Skeletal muscle tissue (tissue), 4 donors: ENCODE results near the gene SETD2. TPM values are rescaled to one million over a fixed set of nuclear protein-coding genes. Genes with fewer than 3 reads are reported as not detected.

Experiments used
- H3K27ac ChIP-seq: one replicate; pipeline ENCODE4 v1.7.0; 2013; ENCODE audit warnings: mild to moderate bottlenecking, low read depth, low read length, inconsistent platforms
- H3K27me3 ChIP-seq, 3 donors: one replicate each; pipeline ENCODE4 v1.7.0; 2013; ENCODE audit warnings: low read length in 3 of 3; ENCODE audit not compliant: control insufficient read depth in 3 of 3, insufficient read depth in 3 of 3
- H3K36me3 ChIP-seq, 3 donors: one replicate each; pipeline ENCODE4 v1.7.0; 2013; ENCODE audit warnings: low read length in 3 of 3; ENCODE audit not compliant: control insufficient read depth in 3 of 3, insufficient read depth in 3 of 3
- H3K4me1 ChIP-seq, 3 donors: one replicate each; pipeline ENCODE4 v1.7.0; 2013; ENCODE audit warnings: low read length in 3 of 3, mild to moderate bottlenecking in 3 of 3; ENCODE audit not compliant: control insufficient read depth in 3 of 3, insufficient read depth in 3 of 3
- H3K4me3 ChIP-seq, 3 donors: one replicate each; pipeline ENCODE4 v1.7.0; 2013; ENCODE audit warnings: low read length in 3 of 3
- H3K9ac ChIP-seq, 3 donors: one replicate each; pipeline ENCODE4 v1.7.0; 2013; ENCODE audit warnings: low read length in 3 of 3, mild to moderate bottlenecking in 3 of 3, moderate library complexity in 2 of 3, low read depth in 1 of 3
- H3K9me3 ChIP-seq, 3 donors: one replicate each; pipeline ENCODE4 v1.7.0; 2013; ENCODE audit warnings: low read length in 3 of 3; ENCODE audit not compliant: control insufficient read depth in 3 of 3
- total RNA-seq: library from RNA; depleted of rRNA; stranded (reverse); fragments of >200 nt; gene quantifications from one replicate; pipeline ENCODE4 v1.2.3, GENCODE V29; 2014
- donor health status: Osteomylitis.

The SETD2 gene
- total RNA-seq, 1 donor from 2014 or later: 48.5 TPM

DNA sequence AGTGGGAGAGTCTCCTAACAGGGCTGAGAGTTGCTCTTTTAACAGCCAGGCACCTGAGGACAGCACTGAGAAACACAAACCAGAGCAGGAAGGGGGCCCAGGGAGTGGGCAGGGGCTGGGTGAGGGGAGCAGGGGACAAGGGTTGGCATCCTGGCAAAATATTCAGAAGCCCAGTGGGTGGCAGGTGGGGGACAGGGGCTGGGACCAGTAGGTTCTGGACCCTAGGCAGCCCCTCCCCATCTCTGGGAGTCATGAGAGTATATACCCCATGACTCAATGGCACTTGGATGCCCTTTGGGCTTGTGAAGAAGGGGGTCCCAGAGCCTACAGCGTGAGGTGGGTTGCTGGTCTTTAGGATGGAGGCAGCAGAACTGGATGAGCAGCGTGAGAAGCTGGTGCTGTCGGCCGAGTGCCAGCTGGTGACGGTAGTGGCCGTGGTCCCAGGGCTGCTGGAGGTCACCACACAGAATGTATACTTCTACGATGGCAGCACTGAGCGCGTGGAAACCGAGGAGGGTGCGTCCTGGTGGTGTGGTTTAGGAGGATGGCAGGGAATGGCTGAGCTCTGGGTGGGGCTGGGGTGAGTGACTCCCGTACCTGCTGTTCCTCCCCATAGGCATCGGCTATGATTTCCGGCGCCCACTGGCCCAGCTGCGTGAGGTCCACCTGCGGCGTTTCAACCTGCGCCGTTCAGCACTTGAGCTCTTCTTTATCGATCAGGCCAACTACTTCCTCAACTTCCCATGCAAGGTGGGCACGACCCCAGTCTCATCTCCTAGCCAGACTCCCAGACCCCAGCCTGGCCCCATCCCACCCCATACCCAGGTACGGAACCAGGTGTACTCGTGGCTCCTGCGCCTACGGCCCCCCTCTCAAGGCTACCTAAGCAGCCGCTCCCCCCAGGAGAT, 160.2 kb downstream of the SETD2 start:
- peaks cover 21 to 43% (median 30%) of the 10 kb centered on the region in 3 donors for H3K36me3 ChIP-seq
- no peak overlapping the region for H3K27ac ChIP-seq
- no peak overlapping the region for H3K9ac ChIP-seq
- no peaks in the 10 kb centered on the region for H3K27me3 ChIP-seq
- H3K9me3 ChIP-seq: no peaks in the 10 kb centered on the region
- H3K4me3 ChIP-seq: no peak overlapping the region
- peaks cover 2 to 3% (median 2%) of the 10 kb centered on the region in 3 donors for H3K4me1 ChIP-seq

DNA sequence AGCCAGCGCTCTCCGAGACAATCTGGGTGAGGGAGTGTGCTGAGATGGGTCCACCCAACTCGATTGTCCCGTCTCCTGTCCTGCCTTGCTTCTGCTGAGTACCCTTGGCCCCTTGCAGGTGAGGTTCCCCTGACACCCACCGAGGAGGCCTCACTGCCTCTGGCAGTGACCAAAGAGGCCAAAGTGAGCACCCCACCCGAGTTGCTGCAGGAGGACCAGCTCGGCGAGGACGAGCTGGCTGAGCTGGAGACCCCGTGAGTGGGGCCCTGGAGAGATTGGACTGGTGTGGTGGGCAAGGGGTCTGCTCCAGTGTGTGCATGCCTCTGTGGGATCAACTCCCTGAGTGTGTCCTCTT, 160.9 kb downstream of the SETD2 start:
- Histone ChIP-seq H3K36me3 (peaks cover 21 to 43% (median 30%) of the 10 kb centered on the region in 3 donors), H3K27me3 (no peaks in the 10 kb centered on the region), H3K4me1 (peaks cover 0 to 4% (median 2%) of the 10 kb centered on the region in 3 donors), H3K9ac (no peak overlapping the region), H3K4me3 (no peak overlapping the region), H3K27ac (no peak overlapping the region), H3K9me3 (no peaks in the 10 kb centered on the region)

DNA sequence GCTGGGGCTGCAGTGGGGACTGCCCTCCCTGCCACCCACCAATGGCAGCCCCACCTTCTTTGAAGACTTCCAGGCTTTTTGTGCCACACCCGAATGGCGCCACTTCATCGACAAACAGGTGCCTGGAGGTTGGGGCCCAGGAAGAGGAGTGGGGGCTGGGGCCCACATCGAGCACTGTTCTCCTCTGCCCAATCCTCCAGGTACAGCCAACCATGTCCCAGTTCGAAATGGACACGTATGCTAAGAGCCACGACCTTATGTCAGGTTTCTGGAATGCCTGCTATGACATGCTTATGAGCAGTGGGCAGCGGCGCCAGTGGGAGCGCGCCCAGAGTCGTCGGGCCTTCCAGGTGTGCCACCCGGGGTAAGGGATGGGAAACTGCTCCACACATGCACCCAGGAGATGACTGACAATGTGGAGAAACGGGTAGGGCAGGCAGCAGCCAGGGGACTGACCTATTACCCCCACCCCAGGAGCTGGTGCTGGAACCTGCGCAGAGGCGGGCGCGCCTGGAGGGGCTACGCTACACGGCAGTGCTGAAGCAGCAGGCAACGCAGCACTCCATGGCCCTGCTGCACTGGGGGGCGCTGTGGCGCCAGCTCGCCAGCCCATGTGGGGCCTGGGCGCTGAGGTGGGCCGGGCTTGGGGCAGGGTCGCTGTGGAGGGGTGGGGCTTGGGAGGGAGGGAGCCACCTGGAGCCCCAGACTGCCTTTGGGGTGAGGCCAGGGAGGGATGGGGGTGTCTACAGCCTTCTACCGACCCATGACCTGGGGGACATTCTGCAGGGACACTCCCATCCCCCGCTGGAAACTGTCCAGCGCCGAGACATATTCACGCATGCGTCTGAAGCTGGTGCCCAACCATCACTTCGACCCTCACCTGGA, 161.5 kb downstream of the SETD2 start:
- H3K9me3 ChIP-seq: no peaks in the 10 kb centered on the region
- H3K9ac ChIP-seq: no peak overlapping the region
- H3K36me3 ChIP-seq: peaks cover 21 to 43% (median 30%) of the 10 kb centered on the region in 3 donors
- H3K4me1 ChIP-seq: peaks cover 0 to 6% (median 2%) of the 10 kb centered on the region in 3 donors
- H3K27me3 ChIP-seq: no peaks in the 10 kb centered on the region
- no peak overlapping the region for H3K27ac ChIP-seq
- no peak overlapping the region for H3K4me3 ChIP-seq

DNA sequence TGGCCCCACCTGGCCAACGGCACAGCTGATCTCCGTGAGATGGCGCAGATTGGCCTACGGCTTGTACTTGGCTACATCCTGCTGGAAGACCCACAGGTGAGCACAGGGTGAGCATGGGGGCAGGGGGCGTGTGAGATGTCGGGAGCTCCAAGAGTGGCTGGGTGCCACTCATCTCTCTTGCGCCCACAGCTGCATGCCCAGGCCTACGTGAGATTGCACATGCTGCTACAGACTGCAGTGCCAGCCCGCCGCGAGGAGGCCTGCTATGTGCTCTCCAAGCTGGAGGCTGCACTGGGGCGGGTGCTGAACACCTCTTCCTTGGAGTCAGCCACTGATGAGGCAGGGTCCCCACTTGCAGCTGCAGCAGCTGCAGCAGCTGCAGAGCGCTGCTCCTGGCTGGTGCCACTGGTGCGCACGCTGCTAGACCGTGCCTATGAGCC, 162.2 kb downstream of the SETD2 start:
- Histone ChIP-seq H3K27me3 (no peaks in the 10 kb centered on the region), H3K36me3 (peaks cover 21 to 43% (median 30%) of the 10 kb centered on the region in 3 donors), H3K27ac (no peak overlapping the region)

DNA sequence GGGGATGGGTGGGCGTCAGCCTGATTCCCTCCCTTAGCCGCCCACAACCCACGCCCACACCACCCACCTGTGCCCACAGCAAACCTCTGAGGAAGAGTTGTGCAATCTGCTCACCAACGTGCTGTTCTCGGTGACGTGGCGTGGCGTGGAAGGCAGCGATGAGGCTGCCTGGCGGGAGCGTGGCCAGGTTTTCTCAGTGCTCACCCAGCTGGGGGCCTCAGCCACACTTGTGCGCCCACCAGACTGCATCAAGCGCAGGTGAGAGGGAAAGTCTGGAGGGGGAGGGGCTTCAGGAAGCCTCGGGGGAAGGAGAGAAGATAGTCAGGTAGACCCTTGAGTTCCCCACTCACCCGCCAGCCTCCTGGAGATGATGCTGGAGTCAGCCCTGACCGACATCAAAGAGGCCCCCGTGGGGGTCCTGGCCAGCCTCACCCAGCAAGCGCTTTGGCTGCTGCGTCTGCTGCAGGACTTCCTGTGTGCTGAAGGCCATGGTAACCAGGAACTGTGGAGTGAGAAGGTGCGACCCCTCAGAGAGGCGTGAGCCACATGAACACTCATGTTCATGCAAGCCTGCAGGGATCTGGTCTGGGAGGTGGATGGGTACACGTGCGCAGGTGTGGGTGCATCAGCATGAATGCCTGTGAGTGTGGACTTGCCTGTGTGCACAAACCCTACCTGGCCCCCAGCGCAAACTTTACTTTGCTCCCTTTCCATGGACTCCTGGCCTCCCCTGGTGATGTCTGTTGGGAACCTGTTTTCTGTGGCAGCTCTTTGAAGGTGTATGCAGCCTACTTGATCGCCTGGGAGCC, 162.8 kb downstream of the SETD2 start:
- peaks cover 18 to 40% (median 30%) of the 10 kb centered on the region in 3 donors for H3K36me3 ChIP-seq

More for the DNA sequence above, 162.2 kb downstream of the SETD2 start:
- H3K9ac ChIP-seq: no peak overlapping the region
- H3K4me1 ChIP-seq: peaks cover 0 to 6% (median 2%) of the 10 kb centered on the region in 3 donors
- no peaks in the 10 kb centered on the region for H3K9me3 ChIP-seq
- no peak overlapping the region for H3K4me3 ChIP-seq

DNA sequence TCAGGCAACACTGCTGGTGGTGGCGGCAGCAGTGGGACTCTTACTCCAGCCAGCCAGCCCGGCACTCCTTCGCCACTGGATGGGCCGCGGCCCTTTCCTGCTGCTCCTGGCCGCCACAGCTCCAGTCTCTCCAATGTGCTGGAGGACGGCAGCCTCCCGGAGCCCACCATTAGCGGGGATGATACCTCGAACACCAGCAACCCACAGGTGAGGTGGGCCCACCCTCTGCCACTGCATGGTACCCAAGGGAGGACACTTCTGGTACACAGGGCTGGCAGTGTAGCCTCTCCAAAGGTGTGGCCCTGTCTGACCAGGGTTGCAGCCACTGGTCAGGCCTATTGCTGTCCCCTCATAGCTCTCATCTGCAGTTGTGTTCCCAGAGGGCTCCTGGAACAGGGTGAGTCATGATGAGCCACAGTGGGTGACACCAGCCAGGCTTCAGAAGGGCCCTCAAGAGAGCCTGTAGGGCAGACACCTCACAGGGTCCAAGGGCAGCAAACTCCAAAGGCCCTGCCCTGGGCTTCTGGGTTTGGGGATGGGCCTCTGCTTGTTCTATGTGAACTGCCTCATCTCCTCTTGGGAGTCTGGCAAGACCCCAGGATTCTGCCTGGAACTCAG, 163.6 kb downstream of the SETD2 start:
- Histone ChIP-seq H3K4me3 (no peak overlapping the region), H3K27ac (no peak overlapping the region), H3K36me3 (peaks cover 10 to 38% (median 24%) of the 10 kb centered on the region in 3 donors), H3K27me3 (no peaks in the 10 kb centered on the region), H3K4me1 (peaks cover 0 to 6% (median 2%) of the 10 kb centered on the region in 3 donors), H3K9ac (no peak overlapping the region), H3K9me3 (no peaks in the 10 kb centered on the region)

More for the DNA sequence above, 162.8 kb downstream of the SETD2 start:
- H3K9ac ChIP-seq: no peak overlapping the region
- H3K9me3 ChIP-seq: no peaks in the 10 kb centered on the region
- peaks cover 0 to 6% (median 2%) of the 10 kb centered on the region in 3 donors for H3K4me1 ChIP-seq
- H3K27ac ChIP-seq: no peak overlapping the region
- no peaks in the 10 kb centered on the region for H3K27me3 ChIP-seq
- no peak overlapping the region for H3K4me3 ChIP-seq

DNA sequence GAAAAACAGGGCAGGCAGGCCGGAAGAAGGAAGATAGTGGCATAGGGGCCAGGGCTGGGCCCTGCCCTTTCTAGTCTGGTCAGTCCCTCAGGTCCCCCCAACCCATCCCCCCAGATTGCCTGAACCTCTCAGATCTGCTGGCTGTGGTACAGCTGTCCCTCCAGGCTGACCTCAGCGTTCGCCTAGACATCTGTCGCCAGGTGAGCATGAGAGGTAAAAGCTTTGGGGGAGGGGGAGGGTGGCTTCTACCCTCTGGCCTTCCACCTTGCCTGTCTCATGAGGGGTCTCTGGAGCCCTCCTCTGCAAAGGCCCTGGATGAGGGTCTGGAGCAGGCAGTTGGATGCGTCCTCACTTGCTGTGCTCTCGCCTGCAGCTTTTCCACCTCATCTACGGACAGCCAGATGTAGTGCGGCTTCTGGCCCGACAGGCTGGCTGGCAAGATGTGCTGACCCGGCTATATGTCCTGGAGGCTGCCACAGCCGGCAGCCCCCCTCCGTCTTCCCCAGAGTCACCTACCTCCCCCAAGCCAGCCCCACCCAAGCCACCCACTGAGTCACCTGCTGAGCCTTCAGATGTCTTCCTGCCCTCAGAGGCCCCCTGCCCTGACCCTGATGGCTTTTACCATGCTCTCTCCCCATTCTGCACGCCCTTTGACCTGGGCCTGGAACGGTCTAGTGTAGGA, 164.3 kb downstream of the SETD2 start:
- Histone ChIP-seq H3K4me1 (peaks cover 0 to 12% (median 2%) of the 10 kb centered on the region in 3 donors), H3K36me3 (peaks cover 10 to 33% (median 22%) of the 10 kb centered on the region in 3 donors), H3K27ac (no peak overlapping the region), H3K27me3 (no peaks in the 10 kb centered on the region), H3K9me3 (no peaks in the 10 kb centered on the region), H3K9ac (peak overlapping the region in 1 of 3 donors; percentile 20), H3K4me3 (no peak overlapping the region)

DNA sequence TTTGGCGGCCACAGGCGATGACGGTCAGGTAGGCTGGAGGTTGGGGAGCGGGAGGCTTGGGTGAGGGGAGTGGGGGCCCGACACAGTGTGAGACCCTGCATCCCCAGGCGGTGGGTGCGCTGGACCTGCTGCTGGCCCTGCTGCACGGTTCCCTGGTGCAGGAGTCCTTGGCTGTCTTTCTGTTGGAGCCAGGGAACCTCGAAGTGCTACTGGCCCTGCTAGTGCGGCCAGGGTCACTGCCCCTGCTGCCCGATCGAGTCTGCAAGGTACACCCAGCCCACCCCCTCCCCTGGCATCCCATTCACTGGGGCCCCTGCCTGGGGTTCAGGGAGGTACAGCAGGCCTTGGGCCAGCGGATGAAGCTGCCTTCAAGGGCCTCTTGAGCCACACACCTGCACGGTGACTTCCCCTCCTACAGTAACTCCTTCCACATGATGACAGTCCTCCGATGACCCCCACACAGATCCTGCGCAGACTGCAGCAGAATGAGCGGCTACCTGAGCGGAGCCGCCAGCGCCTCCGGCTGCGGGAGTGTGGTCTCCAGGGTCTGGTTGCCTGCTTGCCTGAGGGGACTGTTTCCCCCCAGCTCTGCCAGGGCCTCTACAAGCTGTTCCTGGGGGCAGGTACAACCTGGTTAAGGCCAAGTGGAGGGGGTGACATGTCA, 164.9 kb downstream of the SETD2 start:
- H3K27ac ChIP-seq: no peak overlapping the region
- no peaks in the 10 kb centered on the region for H3K9me3 ChIP-seq
- H3K36me3 ChIP-seq: peaks cover 12 to 26% (median 19%) of the 10 kb centered on the region in 3 donors
- H3K4me3 ChIP-seq: no peak overlapping the region
- H3K4me1 ChIP-seq: peaks cover 2 to 17% (median 4%) of the 10 kb centered on the region in 3 donors
- H3K27me3 ChIP-seq: no peaks in the 10 kb centered on the region
- no peak overlapping the region for H3K9ac ChIP-seq
